ENCODE measurements around the gene CENPL.
"Not testable (repeated sequence)": the region's sequence is repeated elsewhere in the genome, so short reads cannot be mapped to it uniquely, and the experiment has no call there.

DNA sequence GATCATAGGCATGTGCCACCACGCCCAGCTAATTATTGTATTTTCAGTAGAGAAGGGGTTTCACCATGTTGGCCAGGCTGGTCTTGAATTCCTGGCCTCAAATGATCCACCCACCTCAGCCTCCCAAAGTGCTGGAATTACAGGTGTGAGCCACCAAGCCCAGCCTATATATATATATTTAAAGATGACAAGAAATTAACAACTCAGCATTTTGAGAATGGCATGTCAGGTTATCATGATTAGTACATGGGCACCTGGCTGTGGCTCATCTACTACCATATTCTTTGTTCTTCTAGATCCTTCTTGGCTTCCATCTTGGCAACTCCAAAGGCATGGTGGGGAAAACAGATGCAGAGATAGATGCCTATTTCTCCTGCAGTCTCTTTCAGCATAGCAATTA, 24.7 kb downstream of the CENPL start:
- TF ChIP-seq, protein P1, sequence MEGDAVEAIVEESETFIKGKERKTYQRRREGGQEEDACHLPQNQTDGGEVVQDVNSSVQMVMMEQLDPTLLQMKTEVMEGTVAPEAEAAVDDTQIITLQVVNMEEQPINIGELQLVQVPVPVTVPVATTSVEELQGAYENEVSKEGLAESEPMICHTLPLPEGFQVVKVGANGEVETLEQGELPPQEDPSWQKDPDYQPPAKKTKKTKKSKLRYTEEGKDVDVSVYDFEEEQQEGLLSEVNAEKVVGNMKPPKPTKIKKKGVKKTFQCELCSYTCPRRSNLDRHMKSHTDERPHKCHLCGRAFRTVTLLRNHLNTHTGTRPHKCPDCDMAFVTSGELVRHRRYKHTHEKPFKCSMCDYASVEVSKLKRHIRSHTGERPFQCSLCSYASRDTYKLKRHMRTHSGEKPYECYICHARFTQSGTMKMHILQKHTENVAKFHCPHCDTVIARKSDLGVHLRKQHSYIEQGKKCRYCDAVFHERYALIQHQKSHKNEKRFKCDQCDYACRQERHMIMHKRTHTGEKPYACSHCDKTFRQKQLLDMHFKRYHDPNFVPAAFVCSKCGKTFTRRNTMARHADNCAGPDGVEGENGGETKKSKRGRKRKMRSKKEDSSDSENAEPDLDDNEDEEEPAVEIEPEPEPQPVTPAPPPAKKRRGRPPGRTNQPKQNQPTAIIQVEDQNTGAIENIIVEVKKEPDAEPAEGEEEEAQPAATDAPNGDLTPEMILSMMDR (conservative IDR thresholded peaks at IDR 0.05; ENCODE audit: low read depth, low read length) = not testable (repeated sequence)
- not testable (repeated sequence) for TF ChIP-seq RAD21 (IDR thresholded peaks at IDR 0.05; ENCODE audit: low read length); MAZ (IDR thresholded peaks at IDR 0.05; ENCODE audit: borderline replicate concordance, low read depth, low read length); POLR2A (IDR thresholded peaks at IDR 0.05; ENCODE audit: low read depth, low read length); RCOR1 (IDR thresholded peaks at IDR 0.05; ENCODE audit: insufficient replicate concordance, low read length); CEBPB (IDR thresholded peaks at IDR 0.05; ENCODE audit: low read depth, low read length); SMC3 (IDR thresholded peaks at IDR 0.05; ENCODE audit: low read depth, low read length); FOS (IDR thresholded peaks at IDR 0.05; ENCODE audit: low read depth, low read length); RFX5 (IDR thresholded peaks at IDR 0.05; ENCODE audit: low read depth, low read length); BHLHE40 (IDR thresholded peaks at IDR 0.05; ENCODE audit: low read depth, low read length); MXI1 (IDR thresholded peaks at IDR 0.05; ENCODE audit: borderline replicate concordance, low read depth, low read length)
- TF ChIP-seq, protein P2, sequence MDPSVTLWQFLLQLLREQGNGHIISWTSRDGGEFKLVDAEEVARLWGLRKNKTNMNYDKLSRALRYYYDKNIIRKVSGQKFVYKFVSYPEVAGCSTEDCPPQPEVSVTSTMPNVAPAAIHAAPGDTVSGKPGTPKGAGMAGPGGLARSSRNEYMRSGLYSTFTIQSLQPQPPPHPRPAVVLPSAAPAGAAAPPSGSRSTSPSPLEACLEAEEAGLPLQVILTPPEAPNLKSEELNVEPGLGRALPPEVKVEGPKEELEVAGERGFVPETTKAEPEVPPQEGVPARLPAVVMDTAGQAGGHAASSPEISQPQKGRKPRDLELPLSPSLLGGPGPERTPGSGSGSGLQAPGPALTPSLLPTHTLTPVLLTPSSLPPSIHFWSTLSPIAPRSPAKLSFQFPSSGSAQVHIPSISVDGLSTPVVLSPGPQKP (IDR thresholded peaks at IDR 0.05; ENCODE audit: borderline replicate concordance, low read depth, low read length) = not testable (repeated sequence)
- TF ChIP-seq, protein P3, sequence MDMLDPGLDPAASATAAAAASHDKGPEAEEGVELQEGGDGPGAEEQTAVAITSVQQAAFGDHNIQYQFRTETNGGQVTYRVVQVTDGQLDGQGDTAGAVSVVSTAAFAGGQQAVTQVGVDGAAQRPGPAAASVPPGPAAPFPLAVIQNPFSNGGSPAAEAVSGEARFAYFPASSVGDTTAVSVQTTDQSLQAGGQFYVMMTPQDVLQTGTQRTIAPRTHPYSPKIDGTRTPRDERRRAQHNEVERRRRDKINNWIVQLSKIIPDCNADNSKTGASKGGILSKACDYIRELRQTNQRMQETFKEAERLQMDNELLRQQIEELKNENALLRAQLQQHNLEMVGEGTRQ (IDR thresholded peaks at IDR 0.05; ENCODE audit: low read depth, low read length) = not testable (repeated sequence)
